ENCODE results near the gene FOXJ3. TPM values are rescaled to one million over a fixed set of nuclear protein-coding genes. Genes with fewer than 3 reads are reported as not detected.

The FOXJ3 gene
- total and polyA plus RNA-seq, 2 of the 4 experiments (the other 2 are of a cell fraction), result 16.7 to 30.5 TPM

DNA sequence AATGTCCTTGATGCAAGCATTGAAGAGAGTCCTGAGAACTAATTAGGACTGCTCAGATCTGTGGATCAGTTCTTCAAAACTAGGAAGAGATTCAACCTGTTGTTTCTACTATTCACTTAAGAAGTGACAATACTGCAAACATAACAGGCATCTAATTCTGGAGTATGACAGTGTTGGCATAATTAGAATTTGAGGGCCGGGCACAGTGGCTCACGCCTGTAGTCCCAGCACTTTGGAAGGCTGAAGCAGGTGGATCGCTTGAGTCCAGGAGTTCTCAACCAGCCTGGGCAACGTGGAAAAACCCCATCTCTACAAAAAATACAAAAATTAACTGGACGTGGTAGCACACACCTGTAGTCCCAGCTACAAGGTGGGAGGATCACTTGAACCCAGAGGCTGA, 8.0 kb upstream of the FOXJ3 start:
- Histone ChIP-seq H3K4me2 (ENCODE audit: low read depth, low read length) (no peak overlapping the region), H3K14ac (replicated peaks; ENCODE audit: low read depth, low read length) (no peak overlapping the region), H3K23ac (ENCODE audit: low read depth, low read length) (no peak overlapping the region), H2AK9ac (replicated peaks; ENCODE audit: low read depth, low read length, poor library complexity) (no peak overlapping the region), H2BK20ac (ENCODE audit: low read depth, low read length) (no peak overlapping the region), H2BK15ac (ENCODE audit: low read depth, low read length) (no peak overlapping the region), H3K79me1 (ENCODE audit: low read depth in 1 of 2, low read length in 2 of 2) (no peaks in the 10 kb centered on the region), H3K27me3 (ENCODE audit: control insufficient read depth, insufficient read depth, low read length) (peaks cover 2% of the 10 kb centered on the region; the same call in 1 of the 2 replicates), H2AFZ (replicated peaks; ENCODE audit: low read length, poor library complexity) (no peak overlapping the region), H4K91ac (ENCODE audit: insufficient read depth, low read depth, low read length) (no peak overlapping the region), H4K20me1 (ENCODE audit: insufficient read depth, low read length) (no peaks in the 10 kb centered on the region), H2AK5ac (ENCODE audit: low read depth, low read length) (no peak overlapping the region), H3K9me1 (ENCODE audit: insufficient read depth, low read length) (no peaks in the 10 kb centered on the region), H3K4ac (ENCODE audit: low read depth, low read length) (no peak overlapping the region), H3K27ac (ENCODE audit: insufficient read depth, low read length) (no peak overlapping the region), H3K36me3 (ENCODE audit: control insufficient read depth, insufficient read depth, low read length) (no peaks in the 10 kb centered on the region), H2BK5ac (ENCODE audit: low read depth, low read length, poor library complexity, severe bottlenecking) (no peak overlapping the region), H3K56ac (ENCODE audit: extremely low read depth, insufficient read depth, low read length) (no peak overlapping the region), H3K9ac (ENCODE audit: low read depth, low read length) (no peak overlapping the region), H2BK120ac (ENCODE audit: low read depth, low read length) (no peak overlapping the region), H4K5ac (ENCODE audit: low read depth, low read length) (no peak overlapping the region), H3K4me3 (ENCODE audit: insufficient read depth, low read depth, low read length) (no peak overlapping the region), H3K9me3 (ENCODE audit: control insufficient read depth, insufficient read depth, low read length) (no peaks in the 10 kb centered on the region), H3K18ac (ENCODE audit: low read depth, low read length) (no peak overlapping the region), H3K4me1 (ENCODE audit: control insufficient read depth, insufficient read depth, low read length) (no peaks in the 10 kb centered on the region), H4K8ac (ENCODE audit: low read depth in 2 of 2, low read length in 2 of 2) (no peak overlapping the region)
- POLR2A ChIA-PET (ENCODE audit: unreplicated experiment), result no interaction called here
- intact Hi-C loops (cut with micrococcal nuclease) (loop anchor here (5.0 kb wide), 1 partner anchor 339 kb away; the partner anchor contains the start of gene YBX1), dilution Hi-C loops (cut with HindIII; ENCODE audit: low sequenced_read_pairs, unreplicated experiment) (no loop called here), in situ Hi-C loops (cut with MboI; ENCODE audit: low sequenced_read_pairs) (no loop called here)
- DNase-seq, result no peak
- no TSS peak for BruUV-seq (replicated peaks)
- TF ChIP-seq RFX5 (IDR thresholded peaks at IDR 0.05; ENCODE audit: low read depth, low read length), result no peak
- no peak for TF ChIP-seq BHLHE40 (IDR thresholded peaks at IDR 0.05; ENCODE audit: low read depth, low read length)
- TF ChIP-seq RCOR1 (IDR thresholded peaks at IDR 0.05; ENCODE audit: insufficient replicate concordance, low read length), result no peak
- TF ChIP-seq NFE2L2 (IDR thresholded peaks at IDR 0.05; ENCODE audit: low read depth, low read length), result no peak
- no peak for TF ChIP-seq MXI1 (IDR thresholded peaks at IDR 0.05; ENCODE audit: borderline replicate concordance, low read depth, low read length)
- no peak for TF ChIP-seq MAZ (IDR thresholded peaks at IDR 0.05; ENCODE audit: borderline replicate concordance, low read depth, low read length)
- TF ChIP-seq FOS (IDR thresholded peaks at IDR 0.05; ENCODE audit: low read depth, low read length), result no peak
- TF ChIP-seq, protein P1, sequence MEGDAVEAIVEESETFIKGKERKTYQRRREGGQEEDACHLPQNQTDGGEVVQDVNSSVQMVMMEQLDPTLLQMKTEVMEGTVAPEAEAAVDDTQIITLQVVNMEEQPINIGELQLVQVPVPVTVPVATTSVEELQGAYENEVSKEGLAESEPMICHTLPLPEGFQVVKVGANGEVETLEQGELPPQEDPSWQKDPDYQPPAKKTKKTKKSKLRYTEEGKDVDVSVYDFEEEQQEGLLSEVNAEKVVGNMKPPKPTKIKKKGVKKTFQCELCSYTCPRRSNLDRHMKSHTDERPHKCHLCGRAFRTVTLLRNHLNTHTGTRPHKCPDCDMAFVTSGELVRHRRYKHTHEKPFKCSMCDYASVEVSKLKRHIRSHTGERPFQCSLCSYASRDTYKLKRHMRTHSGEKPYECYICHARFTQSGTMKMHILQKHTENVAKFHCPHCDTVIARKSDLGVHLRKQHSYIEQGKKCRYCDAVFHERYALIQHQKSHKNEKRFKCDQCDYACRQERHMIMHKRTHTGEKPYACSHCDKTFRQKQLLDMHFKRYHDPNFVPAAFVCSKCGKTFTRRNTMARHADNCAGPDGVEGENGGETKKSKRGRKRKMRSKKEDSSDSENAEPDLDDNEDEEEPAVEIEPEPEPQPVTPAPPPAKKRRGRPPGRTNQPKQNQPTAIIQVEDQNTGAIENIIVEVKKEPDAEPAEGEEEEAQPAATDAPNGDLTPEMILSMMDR (conservative IDR thresholded peaks at IDR 0.05; ENCODE audit: low read depth, low read length), result no peak
- no peak for TF ChIP-seq POLR2A (IDR thresholded peaks at IDR 0.05; ENCODE audit: low read depth, low read length)
- no peak for TF ChIP-seq MAFK (IDR thresholded peaks at IDR 0.05; ENCODE audit: low read depth, low read length)
- TF ChIP-seq, protein P2, sequence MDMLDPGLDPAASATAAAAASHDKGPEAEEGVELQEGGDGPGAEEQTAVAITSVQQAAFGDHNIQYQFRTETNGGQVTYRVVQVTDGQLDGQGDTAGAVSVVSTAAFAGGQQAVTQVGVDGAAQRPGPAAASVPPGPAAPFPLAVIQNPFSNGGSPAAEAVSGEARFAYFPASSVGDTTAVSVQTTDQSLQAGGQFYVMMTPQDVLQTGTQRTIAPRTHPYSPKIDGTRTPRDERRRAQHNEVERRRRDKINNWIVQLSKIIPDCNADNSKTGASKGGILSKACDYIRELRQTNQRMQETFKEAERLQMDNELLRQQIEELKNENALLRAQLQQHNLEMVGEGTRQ (IDR thresholded peaks at IDR 0.05; ENCODE audit: low read depth, low read length), result no peak
- TF ChIP-seq SMC3 (IDR thresholded peaks at IDR 0.05; ENCODE audit: low read depth, low read length), result no peak
- no peak for TF ChIP-seq CEBPB (IDR thresholded peaks at IDR 0.05; ENCODE audit: low read depth, low read length)
- no peak for TF ChIP-seq CHD1 (IDR thresholded peaks at IDR 0.05; ENCODE audit: low read depth, low read length)
- no peak for TF ChIP-seq RAD21 (IDR thresholded peaks at IDR 0.05; ENCODE audit: low read length)
- WGBS, 2 experiments (ENCODE audit: extremely low coverage in 2 of 2, insufficient read length in 1 of 2), result no CpG with 5 or more reads among the region's 5 CpGs
- no peak for ATAC-seq (ENCODE audit: low read depth)
- CTCF ChIA-PET, result no interaction called here

All from IMR-90 (cell line).